ENCODE data around the gene ANKFY1.

Gene ANKFY1

GRCh38 chr17:4118015-4118743 lies 145.6 kb downstream of the ANKFY1 start:
- Histone ChIP-seq H3K4me1 (no peaks in the 10 kb centered on the region), H3K36me3 (peaks cover 3% of the 10 kb centered on the region; the same call in 1 of the 2 replicates), H3K27me3 (no peaks in the 10 kb centered on the region), H3K9me3 (no peaks in the 10 kb centered on the region), H3K4me3 (ENCODE audit: low read depth, low read length) (no peak overlapping the region)
- DNase-seq = no peak
- TF ChIP-seq CTCF (IDR thresholded peaks at IDR 0.05; ENCODE audit: low read depth, low read length) = no peak

DNA sequence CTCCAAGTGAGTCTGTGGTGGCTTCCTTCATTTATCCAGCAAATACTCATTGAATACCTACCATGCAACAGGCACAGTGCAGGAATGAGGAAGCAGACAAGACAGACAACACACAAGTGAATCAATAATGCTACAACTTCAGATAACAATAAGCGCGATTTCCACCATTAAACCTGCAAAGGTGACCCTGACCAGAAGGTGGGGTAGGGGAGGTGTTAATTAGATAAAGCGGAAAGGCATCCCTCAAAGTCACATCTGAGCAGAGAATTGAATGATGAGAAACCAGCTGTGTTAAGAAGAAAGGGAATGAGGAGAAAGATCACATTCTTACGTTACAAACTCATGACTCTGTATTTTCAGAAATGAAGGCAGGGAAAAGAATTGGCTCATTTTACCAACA lies 147.3 kb downstream of the ANKFY1 start:
- H3K36me3 ChIP-seq = peaks cover 3% of the 10 kb centered on the region; the same call in 1 of the 2 replicates
- no peak overlapping the region for H3K4me3 ChIP-seq (ENCODE audit: low read depth, low read length)
- TF ChIP-seq CTCF (IDR thresholded peaks at IDR 0.05; ENCODE audit: low read depth, low read length) = no peak
- H3K4me1 ChIP-seq = no peaks in the 10 kb centered on the region
- no peaks in the 10 kb centered on the region for H3K27me3 ChIP-seq
- DNase-seq = no peak
- H3K9me3 ChIP-seq = no peaks in the 10 kb centered on the region

Measured in BE2C (cell line).